GM15510 (cell line): ENCODE results near the gene TNS1.

Source experiments
- POLR2A ChIP-seq: IDR thresholded peaks from 3 replicates; pipeline ENCODE4 v1.6.1; 2011; ENCODE audit warnings: borderline replicate concordance; ENCODE audit not compliant: insufficient read length; ENCODE audit errors: extremely low read depth

The TNS1 gene

GRCh38 chr2:217935235-217935879 lies 67.4 kb downstream of the TNS1 start:
- no peak for TF ChIP-seq POLR2A

GRCh38 chr2:217934321-217935131 lies 68.3 kb downstream of the TNS1 start:
- no peak for TF ChIP-seq POLR2A

- TF ChIP-seq POLR2A = no peak
These were observed 69.2 kb downstream of the TNS1 start for GRCh38 chr2:217933617-217933993.

GRCh38 chr2:217932803-217933616 lies 69.8 kb downstream of the TNS1 start:
- TF ChIP-seq POLR2A = no peak

GRCh38 chr2:217931846-217932560 lies 70.8 kb downstream of the TNS1 start:
- TF ChIP-seq POLR2A = no peak

- TF ChIP-seq POLR2A = no peak
These were observed 71.8 kb downstream of the TNS1 start for GRCh38 chr2:217930761-217931563.

GRCh38 chr2:217929757-217930707 lies 72.8 kb downstream of the TNS1 start:
- TF ChIP-seq POLR2A = no peak

- no peak for TF ChIP-seq POLR2A
These were observed 73.5 kb downstream of the TNS1 start for GRCh38 chr2:217929272-217929671.

- no peak for TF ChIP-seq POLR2A
These were observed 74.2 kb downstream of the TNS1 start for GRCh38 chr2:217928324-217929181.

- TF ChIP-seq POLR2A = no peak
These were observed 75.0 kb downstream of the TNS1 start for GRCh38 chr2:217927601-217928323.

- no peak for TF ChIP-seq POLR2A
These were observed 76.0 kb downstream of the TNS1 start for GRCh38 chr2:217926801-217927200.
